Right forelimb (tissue), 1 donor: ENCODE measurements around the gene GMCL2.

Source experiments
- DNase-seq: peaks from one replicate; pipeline ENCODE4 v3.0.0-alpha.2; 2018

Gene GMCL2

GRCh38 chr5:178136990-178137389 is 50.2 kb downstream of the GMCL2 start:
- no peak for DNase-seq
